WTC11 (cell line): Measurements from ENCODE around the gene GLRB. TPM values are rescaled to one million over a fixed set of nuclear protein-coding genes. Genes with fewer than 3 reads are reported as not detected.

ENCODE experiments used
- ATAC-seq: fragments of 200-7000 bp; cut with Tn5 transposase; 2 replicates; pipeline ENCODE4 v1.10.0; 2021; ENCODE audit warnings: mild to moderate bottlenecking, moderate library complexity
- CTCF ChIA-PET: fragments of 300-600 bp; sonication (Branson Sonifier 250); formaldehyde crosslinking; loops from one replicate; lab custom pipeline; 2021; ENCODE audit warnings: antibody characterized with exemption; lab: Charles Lee
- POLR2A ChIA-PET: fragments of 350-600 bp; sonication (Branson Sonifier 250); formaldehyde crosslinking; loops from one replicate; lab custom pipeline; 2021; ENCODE audit warnings: antibody characterized with exemption; lab: Charles Lee
- DNase-seq: peaks from one replicate; pipeline ENCODE4 v3.0.0; 2021; ENCODE audit warnings: low spot score
- H3K27ac Mint-ChIP-seq: 2 replicates; pipeline ENCODE4 v1.8.0; 2021; ENCODE audit warnings: mixed read lengths
- H3K27me3 Mint-ChIP-seq: 2 replicates; pipeline ENCODE4 v1.8.0; 2021; ENCODE audit warnings: low read depth, mild to moderate bottlenecking, moderate library complexity, mixed read lengths
- H3K36me3 Mint-ChIP-seq: 2 replicates; pipeline ENCODE4 v1.8.0; 2021; ENCODE audit warnings: mixed read lengths
- H3K4me1 Mint-ChIP-seq: 2 replicates; pipeline ENCODE4 v1.8.0; 2022; ENCODE audit warnings: mixed read lengths
- H3K4me3 Mint-ChIP-seq: 2 replicates; pipeline ENCODE4 v1.8.0; 2021; ENCODE audit warnings: mild to moderate bottlenecking, moderate library complexity, mixed read lengths
- H3K9me3 Mint-ChIP-seq: 2 replicates; pipeline ENCODE4 v1.8.0; 2021; ENCODE audit warnings: mixed read lengths
- CREM ChIP-seq: sonication (generic); formaldehyde crosslinking; IDR thresholded peaks from 2 replicates; pipeline ENCODE4 v1.8.1; 2022; ENCODE audit warnings: mild to moderate bottlenecking, missing genetic modification reagents, moderate library complexity
- ELF4 ChIP-seq: sonication (generic); formaldehyde crosslinking; IDR thresholded peaks from 2 replicates; pipeline ENCODE4 v1.8.1; 2022; ENCODE audit warnings: low read depth, mild to moderate bottlenecking, moderate library complexity, missing genetic modification reagents
- JAZF1 ChIP-seq: fragments of 250-450 bp; sonication (Bioruptor Pico); IDR thresholded peaks from 2 replicates; pipeline ENCODE4 v1.9.0; 2021; ENCODE audit warnings: moderate library complexity, mild to moderate bottlenecking, inconsistent platforms
- MXD4 ChIP-seq: fragments of 250-450 bp; sonication (Bioruptor Pico); IDR thresholded peaks from 2 replicates; pipeline ENCODE4 v1.8.0; 2021; ENCODE audit warnings: mild to moderate bottlenecking, moderate library complexity, borderline replicate concordance
- TEAD1 ChIP-seq: sonication (generic); formaldehyde crosslinking; IDR thresholded peaks from 2 replicates; pipeline ENCODE4 v1.8.0; 2022; ENCODE audit warnings: mild to moderate bottlenecking, missing genetic modification reagents
- ZNF219 ChIP-seq: sonication (generic); formaldehyde crosslinking; IDR thresholded peaks from 2 replicates; pipeline ENCODE4 v1.8.0; 2023; ENCODE audit warnings: missing genetic modification reagents, mild to moderate bottlenecking, borderline replicate concordance
- total RNA-seq: library from RNA; stranded (reverse); gene quantifications from 3 replicates; pipeline ENCODE4 v1.2.3, GENCODE V29; 2021
- TF ChIP-seq, protein P1 (sequence below): sonication (generic); formaldehyde crosslinking; IDR thresholded peaks from 2 replicates; pipeline ENCODE4 v1.8.0; 2022; ENCODE audit warnings: missing genetic modification reagents
- TF ChIP-seq, protein P2 (sequence below): sonication (generic); formaldehyde crosslinking; IDR thresholded peaks from 2 replicates; pipeline ENCODE4 v1.8.1; 2023; ENCODE audit warnings: mild to moderate bottlenecking, missing genetic modification reagents
- TF ChIP-seq, protein P3 (sequence below): sonication (generic); formaldehyde crosslinking; IDR thresholded peaks from 2 replicates; pipeline ENCODE4 v1.8.1; 2023; ENCODE audit warnings: mild to moderate bottlenecking, missing genetic modification reagents, borderline replicate concordance
- TF ChIP-seq, protein P4 (sequence below): sonication (generic); formaldehyde crosslinking; IDR thresholded peaks from 2 replicates; pipeline ENCODE4 v1.8.0; 2023; ENCODE audit warnings: missing genetic modification reagents
- TF ChIP-seq, protein P5 (sequence below): fragments of 250-450 bp; sonication (Bioruptor Pico); IDR thresholded peaks from 2 replicates; pipeline ENCODE4 v2.1.2; 2022; ENCODE audit warnings: mild to moderate bottlenecking, moderate library complexity
- TF ChIP-seq, protein P6 (sequence below): sonication (generic); formaldehyde crosslinking; IDR thresholded peaks from 2 replicates; pipeline ENCODE4 v1.8.1; 2023; ENCODE audit warnings: mild to moderate bottlenecking, missing genetic modification reagents, moderate library complexity
- TF ChIP-seq, protein P7 (sequence below): fragments of 200-600 bp; IDR thresholded peaks from 2 replicates; pipeline ENCODE4 v1.8.0; 2022; ENCODE audit warnings: antibody characterized with exemption
- TF ChIP-seq, protein P8 (sequence below): sonication (generic); formaldehyde crosslinking; conservative IDR thresholded peaks from 2 replicates; pipeline ENCODE4 v1.8.1; 2023; ENCODE audit warnings: mild to moderate bottlenecking, low read depth, missing genetic modification reagents, moderate library complexity

The GLRB gene
- total RNA-seq, 1 experiment from 2014 or later: 0.31 TPM

DNA sequence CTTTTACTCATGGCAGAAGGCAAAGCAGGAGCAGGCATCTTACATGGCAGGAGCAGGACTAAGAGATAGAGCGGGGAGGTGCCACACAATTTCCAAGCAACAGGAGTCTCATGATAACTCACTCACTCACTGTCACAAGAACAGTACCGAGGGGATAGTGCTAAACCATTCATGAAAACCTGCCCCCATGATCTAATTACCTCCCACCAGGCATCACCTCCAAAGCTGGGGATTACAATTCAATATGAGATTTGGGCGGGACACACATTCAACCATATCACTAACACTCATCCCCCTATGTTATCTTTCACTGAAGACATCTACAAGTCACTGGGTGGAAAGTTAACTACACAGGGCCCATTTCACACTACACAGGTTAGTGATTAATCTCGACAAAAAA is 25.4 kb upstream of the GLRB start:
- Mint-ChIP-seq H3K27me3 (no peaks in the 10 kb centered on the region; the same call in 1 of the 2 replicates), H3K4me1 (peaks cover 15% of the 10 kb centered on the region)
- TF ChIP-seq, protein P1, sequence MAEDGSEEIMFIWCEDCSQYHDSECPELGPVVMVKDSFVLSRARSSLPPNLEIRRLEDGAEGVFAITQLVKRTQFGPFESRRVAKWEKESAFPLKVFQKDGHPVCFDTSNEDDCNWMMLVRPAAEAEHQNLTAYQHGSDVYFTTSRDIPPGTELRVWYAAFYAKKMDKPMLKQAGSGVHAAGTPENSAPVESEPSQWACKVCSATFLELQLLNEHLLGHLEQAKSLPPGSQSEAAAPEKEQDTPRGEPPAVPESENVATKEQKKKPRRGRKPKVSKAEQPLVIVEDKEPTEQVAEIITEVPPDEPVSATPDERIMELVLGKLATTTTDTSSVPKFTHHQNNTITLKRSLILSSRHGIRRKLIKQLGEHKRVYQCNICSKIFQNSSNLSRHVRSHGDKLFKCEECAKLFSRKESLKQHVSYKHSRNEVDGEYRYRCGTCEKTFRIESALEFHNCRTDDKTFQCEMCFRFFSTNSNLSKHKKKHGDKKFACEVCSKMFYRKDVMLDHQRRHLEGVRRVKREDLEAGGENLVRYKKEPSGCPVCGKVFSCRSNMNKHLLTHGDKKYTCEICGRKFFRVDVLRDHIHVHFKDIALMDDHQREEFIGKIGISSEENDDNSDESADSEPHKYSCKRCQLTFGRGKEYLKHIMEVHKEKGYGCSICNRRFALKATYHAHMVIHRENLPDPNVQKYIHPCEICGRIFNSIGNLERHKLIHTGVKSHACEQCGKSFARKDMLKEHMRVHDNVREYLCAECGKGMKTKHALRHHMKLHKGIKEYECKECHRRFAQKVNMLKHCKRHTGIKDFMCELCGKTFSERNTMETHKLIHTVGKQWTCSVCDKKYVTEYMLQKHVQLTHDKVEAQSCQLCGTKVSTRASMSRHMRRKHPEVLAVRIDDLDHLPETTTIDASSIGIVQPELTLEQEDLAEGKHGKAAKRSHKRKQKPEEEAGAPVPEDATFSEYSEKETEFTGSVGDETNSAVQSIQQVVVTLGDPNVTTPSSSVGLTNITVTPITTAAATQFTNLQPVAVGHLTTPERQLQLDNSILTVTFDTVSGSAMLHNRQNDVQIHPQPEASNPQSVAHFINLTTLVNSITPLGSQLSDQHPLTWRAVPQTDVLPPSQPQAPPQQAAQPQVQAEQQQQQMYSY (CRISPR knock-in tag): no peak
- TF ChIP-seq, protein P2, sequence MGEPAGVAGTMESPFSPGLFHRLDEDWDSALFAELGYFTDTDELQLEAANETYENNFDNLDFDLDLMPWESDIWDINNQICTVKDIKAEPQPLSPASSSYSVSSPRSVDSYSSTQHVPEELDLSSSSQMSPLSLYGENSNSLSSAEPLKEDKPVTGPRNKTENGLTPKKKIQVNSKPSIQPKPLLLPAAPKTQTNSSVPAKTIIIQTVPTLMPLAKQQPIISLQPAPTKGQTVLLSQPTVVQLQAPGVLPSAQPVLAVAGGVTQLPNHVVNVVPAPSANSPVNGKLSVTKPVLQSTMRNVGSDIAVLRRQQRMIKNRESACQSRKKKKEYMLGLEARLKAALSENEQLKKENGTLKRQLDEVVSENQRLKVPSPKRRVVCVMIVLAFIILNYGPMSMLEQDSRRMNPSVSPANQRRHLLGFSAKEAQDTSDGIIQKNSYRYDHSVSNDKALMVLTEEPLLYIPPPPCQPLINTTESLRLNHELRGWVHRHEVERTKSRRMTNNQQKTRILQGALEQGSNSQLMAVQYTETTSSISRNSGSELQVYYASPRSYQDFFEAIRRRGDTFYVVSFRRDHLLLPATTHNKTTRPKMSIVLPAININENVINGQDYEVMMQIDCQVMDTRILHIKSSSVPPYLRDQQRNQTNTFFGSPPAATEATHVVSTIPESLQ (CRISPR knock-in tag): no peak
- TF ChIP-seq ZNF219 (no peak), ELF4 (CRISPR knock-in tag) (no peak), CREM (CRISPR knock-in tag) (no peak), MXD4 (CRISPR knock-in tag) (no peak), TEAD1 (CRISPR knock-in tag) (no peak), JAZF1 (CRISPR knock-in tag) (no peak)
- TF ChIP-seq, protein P3, sequence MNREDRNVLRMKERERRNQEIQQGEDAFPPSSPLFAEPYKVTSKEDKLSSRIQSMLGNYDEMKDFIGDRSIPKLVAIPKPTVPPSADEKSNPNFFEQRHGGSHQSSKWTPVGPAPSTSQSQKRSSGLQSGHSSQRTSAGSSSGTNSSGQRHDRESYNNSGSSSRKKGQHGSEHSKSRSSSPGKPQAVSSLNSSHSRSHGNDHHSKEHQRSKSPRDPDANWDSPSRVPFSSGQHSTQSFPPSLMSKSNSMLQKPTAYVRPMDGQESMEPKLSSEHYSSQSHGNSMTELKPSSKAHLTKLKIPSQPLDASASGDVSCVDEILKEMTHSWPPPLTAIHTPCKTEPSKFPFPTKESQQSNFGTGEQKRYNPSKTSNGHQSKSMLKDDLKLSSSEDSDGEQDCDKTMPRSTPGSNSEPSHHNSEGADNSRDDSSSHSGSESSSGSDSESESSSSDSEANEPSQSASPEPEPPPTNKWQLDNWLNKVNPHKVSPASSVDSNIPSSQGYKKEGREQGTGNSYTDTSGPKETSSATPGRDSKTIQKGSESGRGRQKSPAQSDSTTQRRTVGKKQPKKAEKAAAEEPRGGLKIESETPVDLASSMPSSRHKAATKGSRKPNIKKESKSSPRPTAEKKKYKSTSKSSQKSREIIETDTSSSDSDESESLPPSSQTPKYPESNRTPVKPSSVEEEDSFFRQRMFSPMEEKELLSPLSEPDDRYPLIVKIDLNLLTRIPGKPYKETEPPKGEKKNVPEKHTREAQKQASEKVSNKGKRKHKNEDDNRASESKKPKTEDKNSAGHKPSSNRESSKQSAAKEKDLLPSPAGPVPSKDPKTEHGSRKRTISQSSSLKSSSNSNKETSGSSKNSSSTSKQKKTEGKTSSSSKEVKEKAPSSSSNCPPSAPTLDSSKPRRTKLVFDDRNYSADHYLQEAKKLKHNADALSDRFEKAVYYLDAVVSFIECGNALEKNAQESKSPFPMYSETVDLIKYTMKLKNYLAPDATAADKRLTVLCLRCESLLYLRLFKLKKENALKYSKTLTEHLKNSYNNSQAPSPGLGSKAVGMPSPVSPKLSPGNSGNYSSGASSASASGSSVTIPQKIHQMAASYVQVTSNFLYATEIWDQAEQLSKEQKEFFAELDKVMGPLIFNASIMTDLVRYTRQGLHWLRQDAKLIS (CRISPR knock-in tag): no peak
- TF ChIP-seq, protein P4, sequence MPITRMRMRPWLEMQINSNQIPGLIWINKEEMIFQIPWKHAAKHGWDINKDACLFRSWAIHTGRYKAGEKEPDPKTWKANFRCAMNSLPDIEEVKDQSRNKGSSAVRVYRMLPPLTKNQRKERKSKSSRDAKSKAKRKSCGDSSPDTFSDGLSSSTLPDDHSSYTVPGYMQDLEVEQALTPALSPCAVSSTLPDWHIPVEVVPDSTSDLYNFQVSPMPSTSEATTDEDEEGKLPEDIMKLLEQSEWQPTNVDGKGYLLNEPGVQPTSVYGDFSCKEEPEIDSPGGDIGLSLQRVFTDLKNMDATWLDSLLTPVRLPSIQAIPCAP (CRISPR knock-in tag): no peak
- TF ChIP-seq, protein P5, sequence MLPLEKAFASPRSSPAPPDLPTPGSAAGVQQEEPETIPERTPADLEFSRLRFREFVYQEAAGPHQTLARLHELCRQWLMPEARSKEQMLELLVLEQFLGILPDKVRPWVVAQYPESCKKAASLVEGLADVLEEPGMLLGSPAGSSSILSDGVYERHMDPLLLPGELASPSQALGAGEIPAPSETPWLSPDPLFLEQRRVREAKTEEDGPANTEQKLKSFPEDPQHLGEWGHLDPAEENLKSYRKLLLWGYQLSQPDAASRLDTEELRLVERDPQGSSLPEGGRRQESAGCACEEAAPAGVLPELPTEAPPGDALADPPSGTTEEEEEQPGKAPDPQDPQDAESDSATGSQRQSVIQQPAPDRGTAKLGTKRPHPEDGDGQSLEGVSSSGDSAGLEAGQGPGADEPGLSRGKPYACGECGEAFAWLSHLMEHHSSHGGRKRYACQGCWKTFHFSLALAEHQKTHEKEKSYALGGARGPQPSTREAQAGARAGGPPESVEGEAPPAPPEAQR (CRISPR knock-in tag): no peak
- TF ChIP-seq, protein P6, sequence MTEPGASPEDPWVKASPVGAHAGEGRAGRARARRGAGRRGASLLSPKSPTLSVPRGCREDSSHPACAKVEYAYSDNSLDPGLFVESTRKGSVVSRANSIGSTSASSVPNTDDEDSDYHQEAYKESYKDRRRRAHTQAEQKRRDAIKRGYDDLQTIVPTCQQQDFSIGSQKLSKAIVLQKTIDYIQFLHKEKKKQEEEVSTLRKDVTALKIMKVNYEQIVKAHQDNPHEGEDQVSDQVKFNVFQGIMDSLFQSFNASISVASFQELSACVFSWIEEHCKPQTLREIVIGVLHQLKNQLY (CRISPR knock-in tag): no peak
- TF ChIP-seq, protein P7, sequence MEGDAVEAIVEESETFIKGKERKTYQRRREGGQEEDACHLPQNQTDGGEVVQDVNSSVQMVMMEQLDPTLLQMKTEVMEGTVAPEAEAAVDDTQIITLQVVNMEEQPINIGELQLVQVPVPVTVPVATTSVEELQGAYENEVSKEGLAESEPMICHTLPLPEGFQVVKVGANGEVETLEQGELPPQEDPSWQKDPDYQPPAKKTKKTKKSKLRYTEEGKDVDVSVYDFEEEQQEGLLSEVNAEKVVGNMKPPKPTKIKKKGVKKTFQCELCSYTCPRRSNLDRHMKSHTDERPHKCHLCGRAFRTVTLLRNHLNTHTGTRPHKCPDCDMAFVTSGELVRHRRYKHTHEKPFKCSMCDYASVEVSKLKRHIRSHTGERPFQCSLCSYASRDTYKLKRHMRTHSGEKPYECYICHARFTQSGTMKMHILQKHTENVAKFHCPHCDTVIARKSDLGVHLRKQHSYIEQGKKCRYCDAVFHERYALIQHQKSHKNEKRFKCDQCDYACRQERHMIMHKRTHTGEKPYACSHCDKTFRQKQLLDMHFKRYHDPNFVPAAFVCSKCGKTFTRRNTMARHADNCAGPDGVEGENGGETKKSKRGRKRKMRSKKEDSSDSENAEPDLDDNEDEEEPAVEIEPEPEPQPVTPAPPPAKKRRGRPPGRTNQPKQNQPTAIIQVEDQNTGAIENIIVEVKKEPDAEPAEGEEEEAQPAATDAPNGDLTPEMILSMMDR: no peak
- TF ChIP-seq, protein P8, sequence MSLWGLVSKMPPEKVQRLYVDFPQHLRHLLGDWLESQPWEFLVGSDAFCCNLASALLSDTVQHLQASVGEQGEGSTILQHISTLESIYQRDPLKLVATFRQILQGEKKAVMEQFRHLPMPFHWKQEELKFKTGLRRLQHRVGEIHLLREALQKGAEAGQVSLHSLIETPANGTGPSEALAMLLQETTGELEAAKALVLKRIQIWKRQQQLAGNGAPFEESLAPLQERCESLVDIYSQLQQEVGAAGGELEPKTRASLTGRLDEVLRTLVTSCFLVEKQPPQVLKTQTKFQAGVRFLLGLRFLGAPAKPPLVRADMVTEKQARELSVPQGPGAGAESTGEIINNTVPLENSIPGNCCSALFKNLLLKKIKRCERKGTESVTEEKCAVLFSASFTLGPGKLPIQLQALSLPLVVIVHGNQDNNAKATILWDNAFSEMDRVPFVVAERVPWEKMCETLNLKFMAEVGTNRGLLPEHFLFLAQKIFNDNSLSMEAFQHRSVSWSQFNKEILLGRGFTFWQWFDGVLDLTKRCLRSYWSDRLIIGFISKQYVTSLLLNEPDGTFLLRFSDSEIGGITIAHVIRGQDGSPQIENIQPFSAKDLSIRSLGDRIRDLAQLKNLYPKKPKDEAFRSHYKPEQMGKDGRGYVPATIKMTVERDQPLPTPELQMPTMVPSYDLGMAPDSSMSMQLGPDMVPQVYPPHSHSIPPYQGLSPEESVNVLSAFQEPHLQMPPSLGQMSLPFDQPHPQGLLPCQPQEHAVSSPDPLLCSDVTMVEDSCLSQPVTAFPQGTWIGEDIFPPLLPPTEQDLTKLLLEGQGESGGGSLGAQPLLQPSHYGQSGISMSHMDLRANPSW (CRISPR knock-in tag): no peak
- TF ChIP-seq, all 79 proteins: peak for 0
- CTCF ChIA-PET: no interaction called here
- Mint-ChIP-seq H3K4me3 (no peak overlapping the region), H3K36me3 (no peaks in the 10 kb centered on the region), H3K27ac (no peak overlapping the region), H3K9me3 (no peaks in the 10 kb centered on the region)
- DNase-seq (no peak), ATAC-seq (no peak)
- POLR2A ChIA-PET: no interaction called here
